C4-2B (cell line): ENCODE data around the gene ZFP3.
"Not testable (repeated sequence)": the region's sequence is repeated elsewhere in the genome, so short reads cannot be mapped to it uniquely, and the experiment has no call there.

Experiments used
- CTCF ChIP-seq: fragments of 450-650 bp; conservative IDR thresholded peaks from 2 replicates; pipeline ENCODE4 v1.5.1; 2017; ENCODE audit warnings: mild to moderate bottlenecking
- ZFX ChIP-seq: fragments of 450-650 bp; IDR thresholded peaks from 2 replicates; pipeline ENCODE4 v1.6.1; 2017

GRCh38 chr17:5132503-5133225 lies 54.4 kb downstream of the ZFP3 start:
- TF ChIP-seq CTCF, ZFX: not testable (repeated sequence)
